Measurements from ENCODE around the gene C16orf74. TPM values are rescaled to one million over a fixed set of nuclear protein-coding genes. Genes with fewer than 3 reads are reported as not detected.

The C16orf74 gene
- total RNA-seq, 4 donors from 2014 or later: 5.4 to 13.0 (median 7.9) TPM

- TF ChIP-seq CTCF (IDR thresholded peaks at IDR 0.05) (no peak), POLR2A (IDR thresholded peaks at IDR 0.05) (no peak)
- H3K4me3 ChIP-seq (ENCODE audit: low read depth, poor library complexity, severe bottlenecking): no peak overlapping the region
- intact Hi-C loops (cut with DNase I; ENCODE audit: low total_unique reads): no loop called here
- no peak for DNase-seq (ENCODE audit: low spot score in 2 of 2)
- 59 to 60% methylated on average over 7 of the region's 7 CpGs for WGBS, 2 donors
Observed at GRCh38 chr16:85699628-85700027, 51.3 kb downstream of the C16orf74 start.

- intact Hi-C loops (cut with DNase I; ENCODE audit: low total_unique reads): no loop called here
- TF ChIP-seq POLR2A (IDR thresholded peaks at IDR 0.05): no peak
- H3K4me3 ChIP-seq (ENCODE audit: low read depth, poor library complexity, severe bottlenecking): no peak overlapping the region
- no peak for DNase-seq (ENCODE audit: low spot score in 2 of 2)
- 77% methylated on average over 9 to 12 of the region's 12 CpGs for WGBS, 2 donors
Observed at GRCh38 chr16:85698935-85699558, 51.8 kb downstream of the C16orf74 start.

GRCh38 chr16:85698459-85698891, 52.4 kb downstream of the C16orf74 start:
- TF ChIP-seq POLR2A (IDR thresholded peaks at IDR 0.05) (no peak), CTCF (IDR thresholded peaks at IDR 0.05) (no peak)
- intact Hi-C loops (cut with DNase I; ENCODE audit: low total_unique reads): no loop called here
- 88 to 89% methylated on average over 5 to 7 of the region's 7 CpGs for WGBS, 2 donors
- no peak overlapping the region for H3K4me3 ChIP-seq (ENCODE audit: low read depth, poor library complexity, severe bottlenecking)
- no peak for DNase-seq (ENCODE audit: low spot score in 2 of 2)

- DNase-seq (ENCODE audit: low spot score in 2 of 2): no peak
- intact Hi-C loops (cut with DNase I; ENCODE audit: low total_unique reads): no loop called here
- no peak overlapping the region for H3K4me3 ChIP-seq (ENCODE audit: low read depth, poor library complexity, severe bottlenecking)
- 44 to 52% methylated on average over 14 of the region's 14 CpGs for WGBS, 2 donors
- TF ChIP-seq POLR2A (IDR thresholded peaks at IDR 0.05): no peak
- no peak for TF ChIP-seq CTCF (IDR thresholded peaks at IDR 0.05)
Observed at GRCh38 chr16:85697431-85697830, 53.5 kb downstream of the C16orf74 start.

GRCh38 chr16:85696781-85697180, 54.1 kb downstream of the C16orf74 start:
- no peak for TF ChIP-seq CTCF (IDR thresholded peaks at IDR 0.05)
- no peak for TF ChIP-seq POLR2A (IDR thresholded peaks at IDR 0.05)
- H3K4me3 ChIP-seq (ENCODE audit: low read depth, poor library complexity, severe bottlenecking): no peak overlapping the region
- 32 to 33% methylated on average over 16 of the region's 16 CpGs for WGBS, 2 donors
- intact Hi-C loops (cut with DNase I; ENCODE audit: low total_unique reads): no loop called here
- DNase-seq (ENCODE audit: low spot score in 2 of 2): no peak

- no peak for DNase-seq (ENCODE audit: low spot score in 2 of 2)
- H3K4me3 ChIP-seq (ENCODE audit: low read depth, poor library complexity, severe bottlenecking): no peak overlapping the region
- intact Hi-C loops (cut with DNase I; ENCODE audit: low total_unique reads): no loop called here
- TF ChIP-seq CTCF (IDR thresholded peaks at IDR 0.05): no peak
- no peak for TF ChIP-seq POLR2A (IDR thresholded peaks at IDR 0.05)
- 75 to 76% methylated on average over 24 of the region's 24 CpGs for WGBS, 2 donors
Observed at GRCh38 chr16:85695196-85696128, 55.4 kb downstream of the C16orf74 start.
